OCI-M2 (cell line): Measurements from ENCODE around the gene PPP1R14B.
A peak's percentile ranks its signal among the peaks of the same experiment; 100 is the strongest.

Experiments used
- DNase-seq: peaks from one replicate; lab custom pipeline; 2025; ENCODE audit not compliant: unreplicated experiment; lab: John Stamatoyannopoulos, UW

PPP1R14B gene, protein sequence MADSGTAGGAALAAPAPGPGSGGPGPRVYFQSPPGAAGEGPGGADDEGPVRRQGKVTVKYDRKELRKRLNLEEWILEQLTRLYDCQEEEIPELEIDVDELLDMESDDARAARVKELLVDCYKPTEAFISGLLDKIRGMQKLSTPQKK

DNA sequence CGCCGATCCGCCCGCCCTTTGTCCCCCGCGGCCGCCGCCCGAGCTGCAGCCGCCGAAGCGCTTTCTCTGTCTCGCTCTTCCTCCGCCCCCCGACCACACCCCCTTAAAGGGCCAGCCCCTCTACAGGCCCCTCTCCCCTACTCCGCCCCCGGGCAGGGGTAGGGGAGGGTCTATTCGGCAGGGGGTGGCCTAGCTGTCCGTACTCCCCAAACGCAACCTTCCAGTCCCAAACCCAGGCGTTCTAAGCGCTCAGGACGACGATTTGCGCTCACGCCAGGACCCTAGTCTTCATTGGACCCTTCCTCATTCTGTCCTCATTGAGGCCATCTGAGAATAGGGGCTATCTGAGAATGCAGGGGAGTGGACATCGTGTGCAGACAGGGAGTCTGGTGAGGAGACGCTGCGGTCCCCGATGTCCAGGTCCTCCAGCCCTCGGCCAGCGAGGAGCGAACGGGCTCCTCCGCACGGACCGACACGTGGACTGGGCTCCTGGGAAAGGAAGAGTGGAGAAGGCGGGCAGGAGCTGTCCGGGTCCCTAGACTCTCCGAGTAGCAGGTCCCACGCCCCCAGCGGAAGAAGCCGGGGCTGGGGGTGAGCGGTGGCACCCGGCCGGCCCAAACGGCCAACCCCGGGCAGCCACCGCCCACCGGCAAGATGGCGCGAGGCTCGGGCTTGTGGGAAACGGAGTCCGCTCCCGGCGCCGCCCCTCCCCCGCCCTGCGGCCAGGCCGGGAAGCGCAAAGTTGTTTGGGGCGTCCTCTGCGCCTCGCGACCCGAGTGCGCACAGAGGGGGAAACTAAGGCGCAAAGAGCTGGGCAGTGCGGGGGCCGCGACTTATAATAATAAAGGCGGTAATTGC, at the start of gene PPP1R14B:
TSS of gene PPP1R14B (minus strand) at position 73 of the 858 bp plus-strand sequence. CDS start 270 bp downstream, outside the sequence.
- no peak for DNase-seq

DNA sequence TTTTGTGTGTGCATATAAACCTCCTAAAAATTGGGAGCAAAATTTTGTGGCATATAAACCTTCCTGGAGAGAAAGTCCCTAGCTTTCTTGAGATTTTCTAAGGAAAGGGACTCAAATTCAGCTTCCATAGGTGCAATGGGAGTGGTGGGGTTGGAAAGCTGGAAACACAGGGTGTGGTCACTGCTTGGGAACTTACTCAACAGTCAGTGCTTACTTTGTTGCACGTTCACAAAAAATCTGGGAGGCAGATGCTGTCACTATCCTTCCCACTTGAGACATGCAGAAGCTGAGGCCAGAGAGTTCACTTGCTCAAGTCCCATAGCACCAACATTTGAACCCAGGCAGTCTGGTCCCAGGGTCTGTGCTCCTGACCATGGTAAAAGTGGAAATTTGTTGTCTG, 49.5 kb upstream of the PPP1R14B start:
- no peak for DNase-seq

- no peak for DNase-seq
These were observed 49.0 kb upstream of the PPP1R14B start for GRCh38 chr11:64295760-64296159.

GRCh38 chr11:64294774-64295173, 48.0 kb upstream of the PPP1R14B start:
- DNase-seq, result no peak

DNA sequence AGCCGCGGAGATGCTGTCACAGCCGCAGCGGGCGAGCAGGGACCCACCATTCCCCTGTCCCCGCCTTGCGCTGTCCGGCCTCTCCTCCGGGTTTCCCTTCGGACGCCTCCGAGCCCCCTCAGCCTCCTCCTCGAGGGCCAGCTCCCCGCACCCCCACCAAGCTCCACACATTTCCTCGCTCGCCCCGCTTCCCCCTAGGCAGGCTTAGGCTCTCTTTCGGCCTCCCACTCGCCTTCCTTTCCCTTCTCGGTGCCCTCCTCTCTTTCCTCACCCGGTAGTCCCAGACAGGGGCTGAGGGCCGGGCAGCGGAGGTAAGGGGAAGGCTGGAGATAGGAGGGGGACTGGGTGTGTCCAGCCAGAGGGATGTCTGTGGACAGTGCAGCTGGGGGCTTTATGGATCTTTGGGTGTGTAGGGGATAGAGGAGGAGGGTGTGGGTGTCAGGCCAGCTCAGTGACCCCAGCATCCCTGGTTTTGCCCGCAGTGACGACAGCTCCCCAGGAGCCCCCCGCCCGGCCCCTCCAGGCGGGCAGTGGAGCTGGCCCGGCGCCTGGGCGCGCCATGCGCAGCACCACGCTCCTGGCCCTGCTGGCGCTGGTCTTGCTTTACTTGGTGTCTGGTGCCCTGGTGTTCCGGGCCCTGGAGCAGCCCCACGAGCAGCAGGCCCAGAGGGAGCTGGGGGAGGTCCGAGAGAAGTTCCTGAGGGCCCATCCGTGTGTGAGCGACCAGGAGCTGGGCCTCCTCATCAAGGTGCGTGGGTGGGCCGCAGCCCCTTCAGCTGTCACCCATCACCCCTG, 45.9 kb upstream of the PPP1R14B start:
- no peak for DNase-seq

DNA sequence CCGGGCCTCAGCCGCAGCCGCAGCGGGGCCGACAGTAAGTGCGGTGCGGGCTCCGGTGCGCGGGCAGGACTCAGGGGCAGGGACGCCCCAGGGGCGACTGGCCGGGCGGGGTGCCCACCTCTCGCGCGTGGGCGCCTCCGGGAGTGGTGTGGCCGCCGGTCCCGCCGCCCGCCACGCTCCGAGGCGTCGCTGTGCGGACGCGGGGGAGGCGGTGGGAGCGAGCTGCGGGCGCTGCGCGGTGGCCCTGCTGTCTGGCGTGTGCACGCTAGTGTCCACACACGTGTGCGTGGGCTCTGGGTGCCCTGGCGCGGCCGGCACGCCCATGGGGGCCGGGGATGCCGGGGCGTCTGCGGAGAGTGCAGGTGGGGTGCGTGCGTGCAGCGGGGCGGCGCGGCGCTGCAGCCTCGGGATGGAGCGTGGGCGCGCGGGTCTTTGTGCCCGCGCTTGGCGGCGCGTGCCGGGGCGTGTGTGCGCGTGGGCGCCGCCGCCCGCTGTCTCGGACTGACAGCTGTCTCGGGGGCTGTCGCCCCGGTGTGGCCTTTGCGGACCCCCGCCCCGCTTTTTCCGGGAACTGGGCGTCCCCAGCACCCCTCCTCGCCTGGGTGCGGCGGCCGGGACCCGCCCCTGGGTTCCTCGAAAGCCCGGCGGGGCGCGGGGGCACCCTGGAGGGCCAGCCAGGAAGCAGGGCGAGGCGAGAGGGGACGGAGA, 45.2 kb upstream of the PPP1R14B start:
- DNase-seq, result no peak

DNA sequence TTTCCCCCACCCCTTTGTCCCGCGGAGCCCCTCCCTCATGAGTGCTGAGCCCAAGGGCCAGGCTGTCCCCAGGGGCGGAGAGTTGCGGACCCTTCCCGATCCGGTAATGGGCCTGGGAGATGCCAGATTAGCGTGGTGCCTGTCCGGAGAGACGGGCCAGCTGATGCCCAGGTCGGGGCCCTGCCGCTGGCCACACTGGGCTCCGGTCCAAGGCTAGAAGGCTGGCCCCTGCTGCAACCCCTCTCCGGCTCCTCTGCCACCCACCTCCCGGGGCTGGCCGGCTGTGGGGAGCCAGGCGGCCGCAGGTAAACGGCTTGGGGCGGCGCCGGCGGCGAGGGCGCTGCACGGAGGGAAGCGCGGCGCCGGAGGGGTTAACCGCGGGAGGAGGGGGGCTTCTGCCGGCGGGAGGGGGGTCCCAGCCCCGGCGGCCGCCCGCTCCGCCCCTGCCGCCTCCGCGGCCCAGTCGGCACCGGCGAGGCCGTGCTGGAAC, 44.6 kb upstream of the PPP1R14B start, which contains the start of gene KCNK4:
TSS of gene KCNK4 (plus strand) at position 41 of the 490 bp plus-strand sequence. CDS start 1,717 bp downstream, outside the sequence.
- no peak for DNase-seq

- DNase-seq, result no peak
These were observed 43.9 kb upstream of the PPP1R14B start for GRCh38 chr11:64290352-64291261.

GRCh38 chr11:64289002-64289564, 42.3 kb upstream of the PPP1R14B start:
- DNase-seq, result no peak

- DNase-seq, result no peak
These were observed 41.6 kb upstream of the PPP1R14B start for GRCh38 chr11:64288353-64288750.

DNA sequence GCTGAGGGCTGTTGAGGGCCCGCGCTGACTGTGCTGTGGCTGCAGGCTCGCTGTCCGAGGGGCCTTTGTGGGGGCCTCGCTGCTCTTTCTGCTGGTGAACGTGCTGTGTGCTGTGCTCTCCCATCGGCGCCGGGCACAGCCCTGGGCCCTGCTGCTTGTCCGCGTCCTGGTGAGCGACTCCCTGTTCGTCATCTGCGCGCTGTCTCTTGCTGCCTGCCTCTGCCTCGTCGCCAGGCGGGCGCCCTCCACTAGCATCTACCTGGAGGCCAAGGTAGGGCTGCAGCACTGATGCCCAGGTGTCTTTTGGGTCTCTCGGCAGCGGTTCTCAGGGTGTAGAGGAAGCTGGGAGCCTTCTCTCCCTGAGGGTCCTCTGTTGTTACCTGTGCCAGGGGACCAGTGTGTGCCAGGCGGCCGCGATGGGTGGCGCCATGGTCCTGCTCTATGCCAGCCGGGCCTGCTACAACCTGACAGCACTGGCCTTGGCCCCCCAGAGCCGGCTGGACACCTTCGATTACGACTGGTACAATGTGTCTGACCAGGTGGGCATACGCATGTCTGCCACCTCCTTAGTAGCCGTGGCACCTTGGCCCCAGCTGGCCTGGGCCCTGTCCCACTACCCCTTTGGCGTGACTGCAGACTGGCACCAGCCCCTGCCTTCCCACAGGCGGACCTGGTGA, 41.1 kb upstream of the PPP1R14B start:
- DNase-seq, result no peak

GRCh38 chr11:64286801-64287159, 40.0 kb upstream of the PPP1R14B start:
- no peak for DNase-seq

GRCh38 chr11:64285885-64286800, 39.4 kb upstream of the PPP1R14B start:
- DNase-seq, result no peak

DNA sequence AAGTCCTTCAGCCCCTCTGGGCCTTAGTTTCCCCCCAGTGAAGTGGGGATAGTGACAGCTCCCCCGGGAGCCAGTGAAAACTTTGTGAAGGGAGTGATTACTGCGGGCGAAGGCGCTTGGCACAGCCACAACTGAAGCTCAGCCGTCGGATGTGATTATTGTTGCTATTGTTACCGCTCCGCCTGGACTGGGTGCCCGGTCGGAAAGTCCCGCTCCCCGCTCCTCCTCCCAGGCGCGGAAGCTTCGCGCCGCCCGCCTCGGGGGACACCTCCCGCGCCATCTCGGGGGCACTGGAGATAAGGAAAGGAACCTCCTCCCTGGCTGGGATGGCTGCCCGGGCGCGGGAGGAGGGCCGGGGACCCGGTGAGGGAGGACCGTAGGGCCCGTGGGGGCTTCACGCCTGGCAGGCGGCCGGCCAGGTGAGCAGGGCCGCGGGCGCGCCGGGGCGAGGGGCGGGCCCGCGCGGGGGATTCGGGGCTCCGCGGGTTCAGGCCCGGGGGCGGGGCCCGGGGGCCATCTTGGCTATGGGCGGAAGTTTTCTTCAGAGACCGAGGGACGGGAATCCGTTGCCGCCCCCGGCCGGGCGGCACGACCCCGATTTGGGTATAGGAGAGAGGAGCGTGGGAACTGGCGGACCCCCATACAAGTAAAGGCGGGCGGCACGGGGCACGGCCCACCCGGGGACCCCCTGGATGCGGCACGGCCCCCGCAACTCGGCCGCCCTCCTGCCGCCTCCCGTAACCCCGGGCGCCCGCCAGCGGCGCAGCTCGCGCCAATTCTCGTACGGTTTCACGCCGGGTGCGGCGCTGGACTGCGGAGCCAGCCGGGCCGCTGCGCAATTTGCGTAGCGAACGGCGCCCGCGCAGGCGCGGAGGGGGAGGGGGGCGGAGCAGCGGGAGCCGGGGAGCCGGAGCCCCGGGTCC, 38.5 kb upstream of the PPP1R14B start, which contains the start of gene GPR137:
TSS of gene GPR137 (plus strand) at position 887 of the 923 bp plus-strand sequence. CDS start 677 bp downstream, outside the sequence.
- no peak for DNase-seq

DNA sequence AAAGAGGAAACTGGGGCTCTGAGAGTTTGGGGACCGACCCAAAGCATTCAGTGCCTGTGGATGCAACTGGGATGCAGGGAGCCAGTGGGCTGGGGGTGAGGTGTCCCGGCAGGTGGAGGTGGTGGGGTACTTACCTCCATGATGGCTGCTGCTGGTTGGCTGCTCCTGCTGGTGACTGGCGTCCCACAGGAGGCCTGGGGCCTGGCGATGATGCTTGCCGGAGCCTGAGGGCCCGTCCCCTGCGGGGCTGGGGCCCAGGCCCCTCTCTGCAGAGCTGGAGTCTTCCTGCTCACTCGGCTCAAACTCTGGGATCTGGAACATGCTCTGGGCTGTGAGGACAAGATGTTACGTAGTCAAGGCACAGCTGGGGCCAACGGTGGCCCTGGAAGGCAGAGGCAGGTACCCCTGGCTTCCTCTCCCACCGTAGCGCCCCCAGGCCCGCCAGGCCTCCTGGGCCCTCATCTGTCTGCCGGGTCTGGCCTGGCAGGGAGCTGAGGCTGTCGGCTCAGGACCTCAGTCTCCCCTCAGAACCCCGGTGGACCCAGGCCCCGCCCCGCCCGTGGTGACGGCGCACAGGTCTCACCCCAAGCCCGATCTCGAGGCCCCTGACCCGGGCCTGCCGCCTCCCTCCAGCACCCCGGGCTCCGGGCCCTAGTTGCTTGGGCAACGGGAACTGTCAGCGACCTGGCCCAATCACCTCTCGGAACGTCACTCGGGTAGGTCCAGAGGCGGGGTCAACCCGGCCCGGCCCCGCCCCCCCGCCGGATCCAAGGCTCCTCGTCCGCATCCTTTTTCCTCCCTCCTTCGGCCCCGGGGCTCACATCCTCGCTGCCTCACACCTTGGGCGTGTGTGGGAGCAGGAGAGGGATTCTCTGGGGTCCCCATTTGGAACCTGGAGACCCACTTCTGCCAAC, 37.6 kb upstream of the PPP1R14B start, which contains the start of gene BAD:
TSS of gene BAD (minus strand) at position 618 of the 914 bp plus-strand sequence. CDS start at position 321, 297 bp downstream.
- DNase-seq, result peak; percentile 72
